Measurements from ENCODE around the gene ADRA2A. TPM values are rescaled to one million over a fixed set of nuclear protein-coding genes. Genes with fewer than 3 reads are reported as not detected.

The ADRA2A gene
- total and polyA plus RNA-seq, 3 experiments from 2014 or later, result not detected

- POLR2A ChIA-PET, result no interaction called here
- no peak overlapping the region for H3K4me3 ChIP-seq (ENCODE audit: low read length)
- H3K4me1 Mint-ChIP-seq, result no peaks in the 10 kb centered on the region
- peaks cover 3 to 9% (median 7%) of the 10 kb centered on the region in 5 donors for H3K9me3 Mint-ChIP-seq
- no peaks in the 10 kb centered on the region for H3K27me3 ChIP-seq (ENCODE audit: insufficient read depth, low read length, poor library complexity, severe bottlenecking)
- no peaks in the 10 kb centered on the region for H3K9me3 ChIP-seq (ENCODE audit: low read length)
- no peaks in the 10 kb centered on the region for H3K4me1 ChIP-seq (ENCODE audit: insufficient read depth, low read length)
- no peak for DNase-seq
- H3K27ac ChIP-seq (ENCODE audit: low read depth, low read length), result no peak overlapping the region
- peaks cover 0 to 14% (median 0%) of the 10 kb centered on the region in 3 donors for H3K36me3 Mint-ChIP-seq
- peaks cover 29 to 62% of the 10 kb centered on the region in 2 donors for H3K27me3 Mint-ChIP-seq
- CTCF ChIA-PET, result no interaction called here
- H3K27ac Mint-ChIP-seq, result no peak overlapping the region
- H3K4me3 Mint-ChIP-seq, result no peak overlapping the region
- H3K36me3 ChIP-seq (ENCODE audit: insufficient read depth, low read length), result no peaks in the 10 kb centered on the region
Measured at GRCh38 chr10:111063471-111063870, 13.4 kb upstream of the ADRA2A start.

- DNase-seq, result no peak
- Histone ChIP-seq H3K9me3 (ENCODE audit: low read length) (no peaks in the 10 kb centered on the region), H3K36me3 (ENCODE audit: insufficient read depth, low read length) (no peaks in the 10 kb centered on the region), H3K27me3 (ENCODE audit: insufficient read depth, low read length, poor library complexity, severe bottlenecking) (peaks cover 20% of the 10 kb centered on the region), H3K4me3 (ENCODE audit: low read length) (no peak overlapping the region), H3K27ac (ENCODE audit: low read depth, low read length) (no peak overlapping the region), H3K4me1 (ENCODE audit: insufficient read depth, low read length) (no peaks in the 10 kb centered on the region)
- Mint-ChIP-seq H3K36me3 (no peaks in the 10 kb centered on the region), H3K9me3 (peaks cover 0 to 4% (median 0%) of the 10 kb centered on the region in 5 donors), H3K27me3 (peaks cover 41 to 62% of the 10 kb centered on the region in 2 donors), H3K4me1 (peaks cover 0 to 10% (median 3%) of the 10 kb centered on the region in 3 donors), H3K4me3 (no peak overlapping the region), H3K27ac (no peak overlapping the region)
- ChIA-PET POLR2A (no interaction called here), CTCF (no interaction called here)
Measured at GRCh38 chr10:111072232-111072631, 4.6 kb upstream of the ADRA2A start.

GRCh38 chr10:111075577-111076185, 1.1 kb upstream of the ADRA2A start:
- CTCF ChIA-PET, result interaction anchor here (1.2 to 1.4 kb wide), 4 partner anchors 14 to 329 kb away, joined by 3 to 4 read pairs (median 3); no protein-coding TSS in a partner anchor
- no peak overlapping the region for H3K27ac Mint-ChIP-seq
- POLR2A ChIA-PET, result no interaction called here
- DNase-seq, result no peak
- H3K4me3 ChIP-seq (ENCODE audit: low read length), result no peak overlapping the region
- H3K36me3 Mint-ChIP-seq, result peaks cover 0 to 9% (median 0%) of the 10 kb centered on the region in 3 donors
- no peaks in the 10 kb centered on the region for H3K4me1 ChIP-seq (ENCODE audit: insufficient read depth, low read length)
- H3K9me3 ChIP-seq (ENCODE audit: low read length), result no peaks in the 10 kb centered on the region
- H3K27ac ChIP-seq (ENCODE audit: low read depth, low read length), result no peak overlapping the region
- peaks cover 13 to 31% (median 14%) of the 10 kb centered on the region in 3 donors for H3K4me1 Mint-ChIP-seq
- H3K27me3 ChIP-seq (ENCODE audit: insufficient read depth, low read length, poor library complexity, severe bottlenecking), result peaks cover 25% of the 10 kb centered on the region
- peaks cover 0 to 5% (median 0%) of the 10 kb centered on the region in 5 donors for H3K9me3 Mint-ChIP-seq
- H3K27me3 Mint-ChIP-seq, result peaks cover 55 to 73% of the 10 kb centered on the region in 2 donors
- H3K36me3 ChIP-seq (ENCODE audit: insufficient read depth, low read length), result no peaks in the 10 kb centered on the region
- H3K4me3 Mint-ChIP-seq, result peak overlapping the region; percentile 54 to 83 (median 72)

GRCh38 chr10:111076191-111076681, 593 bp upstream of the ADRA2A start:
- Mint-ChIP-seq H3K27ac (peak overlapping the region in 1 of 8 donors; percentile 33), H3K36me3 (peaks cover 0 to 9% (median 0%) of the 10 kb centered on the region in 3 donors), H3K9me3 (peaks cover 0 to 5% (median 0%) of the 10 kb centered on the region in 5 donors), H3K4me3 (peak overlapping the region; percentile 54 to 83 (median 72)), H3K27me3 (peaks cover 57 to 70% of the 10 kb centered on the region in 2 donors), H3K4me1 (peaks cover 13 to 31% (median 14%) of the 10 kb centered on the region in 3 donors)
- no peaks in the 10 kb centered on the region for H3K4me1 ChIP-seq (ENCODE audit: insufficient read depth, low read length)
- POLR2A ChIA-PET, result no interaction called here
- H3K27me3 ChIP-seq (ENCODE audit: insufficient read depth, low read length, poor library complexity, severe bottlenecking), result peaks cover 25% of the 10 kb centered on the region
- no peaks in the 10 kb centered on the region for H3K36me3 ChIP-seq (ENCODE audit: insufficient read depth, low read length)
- DNase-seq, result peak in 1 of 5 donors; percentile 19
- H3K4me3 ChIP-seq (ENCODE audit: low read length), result peak overlapping the region; percentile 50
- CTCF ChIA-PET, result interaction anchor here (1.2 to 1.7 kb wide), 5 partner anchors 10 to 330 kb away, joined by 3 to 4 read pairs (median 3); no protein-coding TSS in a partner anchor
- no peak overlapping the region for H3K27ac ChIP-seq (ENCODE audit: low read depth, low read length)
- no peaks in the 10 kb centered on the region for H3K9me3 ChIP-seq (ENCODE audit: low read length)

GRCh38 chr10:111077479-111077784, 603 bp downstream of the ADRA2A start:
- H3K36me3 ChIP-seq (ENCODE audit: insufficient read depth, low read length), result no peaks in the 10 kb centered on the region
- peak overlapping the region; percentile 69 to 87 (median 75) for H3K4me3 Mint-ChIP-seq
- H3K9me3 Mint-ChIP-seq, result peaks cover 0 to 5% (median 0%) of the 10 kb centered on the region in 5 donors
- no peak overlapping the region for H3K27ac ChIP-seq (ENCODE audit: low read depth, low read length)
- POLR2A ChIA-PET, result no interaction called here
- no peaks in the 10 kb centered on the region for H3K4me1 ChIP-seq (ENCODE audit: insufficient read depth, low read length)
- H3K9me3 ChIP-seq (ENCODE audit: low read length), result no peaks in the 10 kb centered on the region
- peak overlapping the region in 1 of 8 donors; percentile 35 for H3K27ac Mint-ChIP-seq
- DNase-seq, result no peak
- H3K36me3 Mint-ChIP-seq, result peaks cover 0 to 9% (median 0%) of the 10 kb centered on the region in 3 donors
- peaks cover 13 to 31% (median 14%) of the 10 kb centered on the region in 3 donors for H3K4me1 Mint-ChIP-seq
- H3K27me3 ChIP-seq (ENCODE audit: insufficient read depth, low read length, poor library complexity, severe bottlenecking), result peaks cover 25% of the 10 kb centered on the region
- CTCF ChIA-PET, result interaction anchor here (1.7 kb wide), 1 partner anchor 9 kb away, joined by 3 read pairs; no protein-coding TSS in a partner anchor
- no peak overlapping the region for H3K4me3 ChIP-seq (ENCODE audit: low read length)
- peaks cover 57 to 58% of the 10 kb centered on the region in 2 donors for H3K27me3 Mint-ChIP-seq

GRCh38 chr10:111077785-111078504, 1.1 kb downstream of the ADRA2A start:
- H3K9me3 Mint-ChIP-seq, result peaks cover 0 to 5% (median 0%) of the 10 kb centered on the region in 5 donors
- Histone ChIP-seq H3K4me1 (ENCODE audit: insufficient read depth, low read length) (no peaks in the 10 kb centered on the region), H3K27me3 (ENCODE audit: insufficient read depth, low read length, poor library complexity, severe bottlenecking) (peaks cover 25% of the 10 kb centered on the region), H3K27ac (ENCODE audit: low read depth, low read length) (no peak overlapping the region), H3K36me3 (ENCODE audit: insufficient read depth, low read length) (no peaks in the 10 kb centered on the region), H3K4me3 (ENCODE audit: low read length) (no peak overlapping the region), H3K9me3 (ENCODE audit: low read length) (no peaks in the 10 kb centered on the region)
- ChIA-PET CTCF (interaction anchor here (1.7 kb wide), 1 partner anchor 9 kb away, joined by 3 read pairs; no protein-coding TSS in a partner anchor), POLR2A (no interaction called here)
- peak overlapping the region; percentile 69 to 87 (median 75) for H3K4me3 Mint-ChIP-seq
- peak overlapping the region in 1 of 8 donors; percentile 35 for H3K27ac Mint-ChIP-seq
- H3K27me3 Mint-ChIP-seq, result peaks cover 52 to 53% of the 10 kb centered on the region in 2 donors
- no peak for DNase-seq
- peaks cover 13 to 31% (median 14%) of the 10 kb centered on the region in 3 donors for H3K4me1 Mint-ChIP-seq
- peaks cover 0 to 9% (median 0%) of the 10 kb centered on the region in 3 donors for H3K36me3 Mint-ChIP-seq

GRCh38 chr10:111078505-111079185, 1.8 kb downstream of the ADRA2A start:
- Histone ChIP-seq H3K36me3 (ENCODE audit: insufficient read depth, low read length) (no peaks in the 10 kb centered on the region), H3K9me3 (ENCODE audit: low read length) (no peaks in the 10 kb centered on the region), H3K4me1 (ENCODE audit: insufficient read depth, low read length) (no peaks in the 10 kb centered on the region), H3K27ac (ENCODE audit: low read depth, low read length) (no peak overlapping the region), H3K27me3 (ENCODE audit: insufficient read depth, low read length, poor library complexity, severe bottlenecking) (peaks cover 25% of the 10 kb centered on the region), H3K4me3 (ENCODE audit: low read length) (no peak overlapping the region)
- Mint-ChIP-seq H3K4me3 (peak overlapping the region in 6 of 7 donors; percentile 8 to 72 (median 60)), H3K27me3 (peaks cover 45 to 46% of the 10 kb centered on the region in 2 donors), H3K9me3 (peaks cover 0 to 5% (median 0%) of the 10 kb centered on the region in 5 donors), H3K4me1 (peaks cover 13 to 31% (median 14%) of the 10 kb centered on the region in 3 donors), H3K27ac (peak overlapping the region in 1 of 8 donors; percentile 31), H3K36me3 (peaks cover 0 to 9% (median 0%) of the 10 kb centered on the region in 3 donors)
- ChIA-PET CTCF (no interaction called here), POLR2A (no interaction called here)
- DNase-seq, result no peak
